ENCODE measurements around the gene LTK. TPM values are rescaled to one million over a fixed set of nuclear protein-coding genes. Genes with fewer than 3 reads are reported as not detected.

Gene LTK
- polyA plus RNA-seq, 1 donor (not counting 4 experiments of a cell fraction or from before 2014, with no cell fraction given) = not detected

- Histone ChIP-seq H3K27ac (ENCODE audit: control insufficient read depth, insufficient read depth, low read length) (no peak overlapping the region), H3K9ac (ENCODE audit: control insufficient read depth, extremely low read depth, insufficient read depth, low read length) (no peak overlapping the region), H3K9me1 (ENCODE audit: control insufficient read depth, extremely low read depth, insufficient read depth, low read length) (peaks cover 3% of the 10 kb centered on the region), H3K4me2 (ENCODE audit: control insufficient read depth, extremely low read depth, insufficient read depth, low read depth, low read length) (peak overlapping the region; percentile 60), H3K4me3 (ENCODE audit: control insufficient read depth in 2 of 3, extremely low read depth in 1 of 3, insufficient read depth in 2 of 3, low read depth in 1 of 3, low read length in 3 of 3) (peak overlapping the region in 1 of 3 experiments; percentile 51), H3K27me3 (ENCODE audit: control insufficient read depth, extremely low read depth, insufficient read depth, low read length) (peaks cover 80% of the 10 kb centered on the region), H4K20me1 (ENCODE audit: control insufficient read depth, extremely low read depth, insufficient read depth, low read length) (no peaks in the 10 kb centered on the region), H3K9me3 (ENCODE audit: control insufficient read depth, low read depth, low read length) (no peaks in the 10 kb centered on the region), H3K79me2 (ENCODE audit: control insufficient read depth, insufficient read depth, low read length) (no peaks in the 10 kb centered on the region), H3K4me1 (ENCODE audit: control insufficient read depth, extremely low read depth, insufficient read depth, low read length) (peaks cover 23% of the 10 kb centered on the region), H2AFZ (ENCODE audit: control insufficient read depth, low read length) (no peak overlapping the region), H3K36me3 (ENCODE audit: control insufficient read depth in 2 of 2, extremely low read depth in 1 of 2, insufficient read depth in 2 of 2, low read length in 2 of 2) (no peaks in the 10 kb centered on the region)
- DNase-seq (ENCODE audit: low read depth, low spot score) (no peak), FAIRE-seq (no peak)
- dilution Hi-C loops (cut with MboI; ENCODE audit: extremely low pct_ligation_motif_present, low sequenced_read_pairs) = no loop called here
- TF ChIP-seq CTCF (optimal IDR thresholded peaks at IDR 0.05 in 1 of 3, IDR thresholded peaks at IDR 0.05 in 1 of 3, conservative IDR thresholded peaks at IDR 0.05 in 1 of 3; ENCODE audit: extremely low read depth in 1 of 3, insufficient read depth in 2 of 3, low read length in 3 of 3) = no peak
- peak; percentile 1 for TF ChIP-seq EZH2 (IDR thresholded peaks at IDR 0.05; ENCODE audit: low read length)
These were observed 12.3 kb downstream of the LTK start for GRCh38 chr15:41501191-41501917.

GRCh38 chr15:41499109-41499851 is 14.3 kb downstream of the LTK start:
- H3K9ac ChIP-seq (ENCODE audit: control insufficient read depth, extremely low read depth, insufficient read depth, low read length) = no peak overlapping the region
- no peak overlapping the region for H3K4me3 ChIP-seq (ENCODE audit: control insufficient read depth in 2 of 3, extremely low read depth in 1 of 3, insufficient read depth in 2 of 3, low read depth in 1 of 3, low read length in 3 of 3)
- H3K27me3 ChIP-seq (ENCODE audit: control insufficient read depth, extremely low read depth, insufficient read depth, low read length) = peaks cover 88% of the 10 kb centered on the region
- H3K9me3 ChIP-seq (ENCODE audit: control insufficient read depth, low read depth, low read length) = no peaks in the 10 kb centered on the region
- no peaks in the 10 kb centered on the region for H4K20me1 ChIP-seq (ENCODE audit: control insufficient read depth, extremely low read depth, insufficient read depth, low read length)
- DNase-seq (ENCODE audit: low read depth, low spot score) (no peak), FAIRE-seq (no peak)
- dilution Hi-C loops (cut with MboI; ENCODE audit: extremely low pct_ligation_motif_present, low sequenced_read_pairs) = no loop called here
- H3K27ac ChIP-seq (ENCODE audit: control insufficient read depth, insufficient read depth, low read length) = no peak overlapping the region
- no peaks in the 10 kb centered on the region for H3K79me2 ChIP-seq (ENCODE audit: control insufficient read depth, insufficient read depth, low read length)
- no peak overlapping the region for H3K4me2 ChIP-seq (ENCODE audit: control insufficient read depth, extremely low read depth, insufficient read depth, low read depth, low read length)
- TF ChIP-seq EZH2 (IDR thresholded peaks at IDR 0.05; ENCODE audit: low read length) = no peak
- TF ChIP-seq CTCF (optimal IDR thresholded peaks at IDR 0.05 in 1 of 3, IDR thresholded peaks at IDR 0.05 in 1 of 3, conservative IDR thresholded peaks at IDR 0.05 in 1 of 3; ENCODE audit: extremely low read depth in 1 of 3, insufficient read depth in 2 of 3, low read length in 3 of 3) = no peak
- H3K36me3 ChIP-seq (ENCODE audit: control insufficient read depth in 2 of 2, extremely low read depth in 1 of 2, insufficient read depth in 2 of 2, low read length in 2 of 2) = no peaks in the 10 kb centered on the region
- peaks cover 3% of the 10 kb centered on the region for H3K9me1 ChIP-seq (ENCODE audit: control insufficient read depth, extremely low read depth, insufficient read depth, low read length)
- H3K4me1 ChIP-seq (ENCODE audit: control insufficient read depth, extremely low read depth, insufficient read depth, low read length) = peaks cover 31% of the 10 kb centered on the region
- H2AFZ ChIP-seq (ENCODE audit: control insufficient read depth, low read length) = no peak overlapping the region
